GM21786 (cell line): Measurements from ENCODE around the gene SPACA4.
A peak's percentile ranks its signal among the peaks of the same experiment; 100 is the strongest.
"Not testable (repeated sequence)": the region's sequence is repeated elsewhere in the genome, so short reads cannot be mapped to it uniquely, and the experiment has no call there.

Experiments
- ATAC-seq: cut with Tn5 transposase; IDR thresholded peaks from one replicate; pipeline ENCODE4 v1.9.1; 2021; ENCODE audit not compliant: unreplicated experiment

SPACA4 gene

GRCh38 chr19:48618278-48618915, 11.9 kb downstream of the SPACA4 start:
- no peak for ATAC-seq

GRCh38 chr19:48618916-48619691, 12.6 kb downstream of the SPACA4 start, which contains the start of the genes RPL18 and SPHK2:
Gene RPL18, minus strand, starts transcription at chr19:48619178. Its CDS starts 35 bp downstream, at chr19:48619143.
Gene SPHK2, plus strand, starts transcription at chr19:48619506. Its CDS starts 1,009 bp downstream, at chr19:48620515.
- peak; percentile 85 for ATAC-seq

- ATAC-seq = no peak
Measured at GRCh38 chr19:48619692-48620585, 13.4 kb downstream of the SPACA4 start.

GRCh38 chr19:48623556-48624066, 17.1 kb downstream of the SPACA4 start:
- ATAC-seq = no peak

- ATAC-seq = peak; percentile 62
Measured at GRCh38 chr19:48624067-48624594, 17.6 kb downstream of the SPACA4 start.

GRCh38 chr19:48624791-48625723, 18.5 kb downstream of the SPACA4 start:
- no peak for ATAC-seq

- ATAC-seq = no peak
Measured at GRCh38 chr19:48625891-48626327, 19.4 kb downstream of the SPACA4 start.

GRCh38 chr19:48627201-48627864, 20.8 kb downstream of the SPACA4 start:
- ATAC-seq = no peak

- no peak for ATAC-seq
Measured at GRCh38 chr19:48627865-48628314, 21.3 kb downstream of the SPACA4 start.

GRCh38 chr19:48628486-48629296, 22.1 kb downstream of the SPACA4 start:
- no peak for ATAC-seq

- ATAC-seq = no peak
Measured at GRCh38 chr19:48629297-48629598, 22.7 kb downstream of the SPACA4 start.

GRCh38 chr19:48629599-48630295, 23.2 kb downstream of the SPACA4 start:
- no peak for ATAC-seq

- no peak for ATAC-seq
Measured at GRCh38 chr19:48630296-48631063, 23.9 kb downstream of the SPACA4 start.

- ATAC-seq = no peak
Measured at GRCh38 chr19:48631225-48631624, 24.7 kb downstream of the SPACA4 start.

- ATAC-seq = not testable (repeated sequence)
Measured at GRCh38 chr19:48632286-48632685, 25.7 kb downstream of the SPACA4 start.

GRCh38 chr19:48632692-48633147, 26.2 kb downstream of the SPACA4 start:
- no peak for ATAC-seq
